ENCODE data around the gene MREG. TPM values are rescaled to one million over a fixed set of nuclear protein-coding genes. Genes with fewer than 3 reads are reported as not detected.

The MREG gene
- total and polyA plus RNA-seq, 12 donors = 3.1 to 14.4 (median 6.3) TPM

DNA sequence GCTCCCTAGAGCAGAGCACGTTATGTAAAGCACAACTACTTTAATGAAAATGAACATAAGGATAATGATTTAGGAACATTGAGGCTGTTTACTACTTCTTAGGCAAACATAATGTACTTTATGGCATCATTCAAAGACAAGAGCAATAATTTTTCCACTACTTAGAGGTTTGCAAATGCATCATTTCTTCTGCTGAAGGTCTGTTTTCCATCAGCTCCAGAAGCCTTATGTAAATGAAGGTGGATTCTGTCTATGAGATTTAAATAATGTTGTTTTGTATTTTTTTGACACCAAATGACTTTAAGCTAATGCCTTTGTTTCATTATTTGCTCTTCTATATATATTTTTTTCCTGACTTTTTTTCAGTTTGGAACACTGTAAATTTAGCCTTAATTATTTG is 28.1 kb downstream of the MREG start:
- H3K4me3 ChIP-seq = no peak overlapping the region
- H3K4me1 ChIP-seq (replicated peaks in 1 of 2) = no peaks in the 10 kb centered on the region
- H3K27me3 ChIP-seq = no peaks in the 10 kb centered on the region
- no peaks in the 10 kb centered on the region for H3K9me3 ChIP-seq (replicated peaks in 1 of 3)
- no peak overlapping the region for H3K27ac ChIP-seq
- DNase-seq = no peak
- WGBS, 4 donors = 83 to 88% (median 86%) methylated on average over 1 of the region's 1 CpG
- no peaks in the 10 kb centered on the region for H3K36me3 ChIP-seq (replicated peaks in 1 of 2)
- intact Hi-C loops (cut with DNase I) = no loop called here
- TF ChIP-seq POLR2A (IDR thresholded peaks at IDR 0.05) = no peak
- no peak for TF ChIP-seq CTCF (IDR thresholded peaks at IDR 0.05)

DNA sequence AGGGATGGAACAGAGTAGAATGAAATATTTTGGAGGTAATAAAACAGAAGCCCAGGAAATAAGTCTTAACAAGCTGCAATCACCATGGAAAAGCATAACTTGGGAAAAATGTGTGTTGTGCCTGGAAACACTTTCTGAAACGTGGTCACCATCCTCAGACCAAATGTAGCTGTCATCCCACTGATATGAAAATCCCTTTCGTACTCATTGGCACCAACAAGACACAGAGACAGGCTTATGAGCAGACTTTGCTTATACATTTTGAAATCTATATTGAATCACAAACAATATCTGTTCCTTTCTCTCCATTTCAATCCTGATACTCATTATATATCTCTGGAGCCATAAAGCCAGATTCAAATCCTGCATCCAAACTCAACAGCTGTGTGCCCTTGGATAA is 28.7 kb downstream of the MREG start:
- Histone ChIP-seq H3K4me3 (no peak overlapping the region), H3K27me3 (no peaks in the 10 kb centered on the region), H3K36me3 (replicated peaks in 1 of 2) (no peaks in the 10 kb centered on the region), H3K4me1 (replicated peaks in 1 of 2) (peaks cover 0 to 3% of the 10 kb centered on the region in 2 donors), H3K27ac (no peak overlapping the region), H3K9me3 (replicated peaks in 1 of 3) (no peaks in the 10 kb centered on the region)
- TF ChIP-seq POLR2A (IDR thresholded peaks at IDR 0.05) (no peak), CTCF (IDR thresholded peaks at IDR 0.05) (no peak)
- WGBS, 4 donors = 87 to 97% (median 92%) methylated on average over 2 of the region's 2 CpGs
- intact Hi-C loops (cut with DNase I) = no loop called here
- no peak for DNase-seq

DNA sequence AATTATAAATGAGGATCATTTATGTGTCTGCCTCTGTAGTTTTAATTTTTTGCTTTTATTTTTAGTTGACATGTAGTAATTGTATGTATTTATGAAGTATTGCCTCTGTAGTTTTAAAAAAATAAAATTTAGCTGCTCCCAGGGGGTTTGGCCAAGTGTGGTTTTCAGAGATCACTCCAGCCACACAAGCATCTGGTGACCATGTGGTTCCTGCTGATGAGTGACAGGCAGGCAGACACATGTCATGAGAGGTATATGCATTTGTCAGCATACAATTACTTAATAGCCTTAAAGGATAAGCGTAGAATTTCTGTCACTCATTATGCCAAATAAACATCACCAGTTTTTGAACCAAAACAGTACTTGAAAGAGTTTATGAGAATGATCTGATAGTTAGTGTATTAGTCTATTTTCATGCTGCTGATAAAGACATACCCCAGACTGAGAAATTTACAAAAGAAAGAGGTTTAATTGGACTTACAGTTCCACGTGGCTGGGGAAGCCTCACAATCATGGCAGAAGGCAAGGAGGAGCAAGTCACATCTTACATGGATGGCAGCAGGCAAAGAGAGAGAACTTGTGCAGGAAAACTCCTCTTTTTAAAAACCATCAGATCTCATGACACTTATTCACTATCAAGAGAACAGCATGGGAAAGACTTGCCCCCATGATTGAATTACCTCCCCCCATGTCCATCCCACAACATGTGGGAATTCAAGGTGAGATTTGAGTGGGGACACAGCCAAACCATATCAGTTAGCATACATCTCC is 29.6 kb downstream of the MREG start:
- Histone ChIP-seq H3K36me3 (replicated peaks in 1 of 2) (no peaks in the 10 kb centered on the region), H3K27ac (no peak overlapping the region), H3K4me1 (replicated peaks in 1 of 2) (peaks cover 0 to 5% of the 10 kb centered on the region in 2 donors), H3K4me3 (no peak overlapping the region), H3K27me3 (no peaks in the 10 kb centered on the region), H3K9me3 (replicated peaks in 1 of 3) (no peaks in the 10 kb centered on the region)
- 76 to 92% (median 83%) methylated on average over 2 of the region's 2 CpGs for WGBS, 4 donors
- intact Hi-C loops (cut with DNase I) = no loop called here
- no peak for DNase-seq
- TF ChIP-seq CTCF (IDR thresholded peaks at IDR 0.05) (no peak), POLR2A (IDR thresholded peaks at IDR 0.05) (no peak)

GRCh38 chr2:215982465-215982875 is 30.9 kb downstream of the MREG start:
- TF ChIP-seq POLR2A (IDR thresholded peaks at IDR 0.05) (no peak), CTCF (IDR thresholded peaks at IDR 0.05) (no peak)
- intact Hi-C loops (cut with DNase I) = no loop called here
- peaks cover 0 to 5% of the 10 kb centered on the region in 2 donors for H3K4me1 ChIP-seq (replicated peaks in 1 of 2)
- no peaks in the 10 kb centered on the region for H3K9me3 ChIP-seq (replicated peaks in 1 of 3)
- no peak overlapping the region for H3K27ac ChIP-seq
- no peak overlapping the region for H3K4me3 ChIP-seq
- H3K36me3 ChIP-seq (replicated peaks in 1 of 2) = no peaks in the 10 kb centered on the region
- DNase-seq = peak in 2 of 7 donors; percentile 28 to 29
- 78 to 81% (median 80%) methylated on average over 6 of the region's 6 CpGs for WGBS, 4 donors
- H3K27me3 ChIP-seq = no peaks in the 10 kb centered on the region
